GM18909 (cell line): Measurements from ENCODE around the gene WAS.
"Not testable (repeated sequence)": the region's sequence is repeated elsewhere in the genome, so short reads cannot be mapped to it uniquely, and the experiment has no call there.

Source experiments
- ATAC-seq: cut with Tn5 transposase; IDR thresholded peaks from one replicate; pipeline ENCODE4 v1.9.1; 2021; ENCODE audit warnings: mild to moderate bottlenecking; ENCODE audit not compliant: unreplicated experiment, poor library complexity

Gene WAS

DNA sequence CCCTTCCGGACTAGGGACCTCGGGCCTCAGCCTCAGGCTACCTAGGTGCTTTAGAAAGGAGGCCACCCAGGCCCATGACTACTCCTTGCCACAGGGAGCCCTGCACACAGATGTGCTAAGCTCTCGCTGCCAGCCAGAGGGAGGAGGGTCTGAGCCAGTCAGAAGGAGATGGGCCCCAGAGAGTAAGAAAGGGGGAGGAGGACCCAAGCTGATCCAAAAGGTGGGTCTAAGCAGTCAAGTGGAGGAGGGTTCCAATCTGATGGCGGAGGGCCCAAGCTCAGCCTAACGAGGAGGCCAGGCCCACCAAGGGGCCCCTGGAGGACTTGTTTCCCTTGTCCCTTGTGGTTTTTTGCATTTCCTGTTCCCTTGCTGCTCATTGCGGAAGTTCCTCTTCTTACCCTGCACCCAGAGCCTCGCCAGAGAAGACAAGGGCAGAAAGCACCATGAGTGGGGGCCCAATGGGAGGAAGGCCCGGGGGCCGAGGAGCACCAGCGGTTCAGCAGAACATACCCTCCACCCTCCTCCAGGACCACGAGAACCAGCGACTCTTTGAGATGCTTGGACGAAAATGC, at the start of gene WAS:
TSS of gene WAS (plus strand) at position 389 of the 572 bp plus-strand sequence. CDS start at position 444, 55 bp downstream.
- ATAC-seq: peak; percentile 77

DNA sequence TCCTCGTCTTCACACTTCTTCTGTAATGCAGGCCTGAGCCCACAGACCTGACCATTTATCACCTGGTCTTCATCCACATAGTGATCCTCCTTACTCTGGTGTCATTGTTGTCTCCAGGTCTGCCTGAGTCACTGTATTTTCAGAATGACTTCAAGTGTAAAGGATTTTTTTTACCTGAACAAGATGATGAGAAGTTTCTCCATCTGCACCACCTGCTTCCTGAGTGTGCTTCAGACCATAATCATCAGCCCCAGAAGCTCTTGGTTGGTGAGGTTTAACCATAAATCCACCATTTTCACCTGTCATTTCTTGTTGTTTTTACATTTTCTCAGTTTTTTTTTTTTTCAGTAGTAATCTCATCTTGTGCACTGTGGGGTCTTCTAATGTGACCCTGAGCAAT, 47.3 kb upstream of the WAS start:
- no peak for ATAC-seq

DNA sequence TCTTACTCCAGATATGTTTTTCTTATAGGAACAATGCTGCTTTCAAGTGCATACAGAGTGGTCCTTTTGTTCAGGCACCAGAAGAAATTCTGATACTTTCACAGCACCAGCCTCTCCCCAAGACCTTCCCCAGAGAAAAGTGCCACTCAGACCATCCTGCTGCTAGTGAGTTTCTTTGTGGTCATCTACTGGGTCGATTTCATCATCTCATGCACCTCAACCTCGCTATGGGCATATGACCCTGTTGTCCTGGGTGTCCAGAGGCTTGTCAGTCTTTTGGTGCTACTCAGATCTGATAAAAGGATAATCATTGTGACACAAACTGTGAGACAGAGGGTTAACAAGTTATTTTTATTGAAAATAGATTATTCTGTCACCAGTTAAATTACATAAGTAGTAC, 46.8 kb upstream of the WAS start:
- ATAC-seq: no peak

DNA sequence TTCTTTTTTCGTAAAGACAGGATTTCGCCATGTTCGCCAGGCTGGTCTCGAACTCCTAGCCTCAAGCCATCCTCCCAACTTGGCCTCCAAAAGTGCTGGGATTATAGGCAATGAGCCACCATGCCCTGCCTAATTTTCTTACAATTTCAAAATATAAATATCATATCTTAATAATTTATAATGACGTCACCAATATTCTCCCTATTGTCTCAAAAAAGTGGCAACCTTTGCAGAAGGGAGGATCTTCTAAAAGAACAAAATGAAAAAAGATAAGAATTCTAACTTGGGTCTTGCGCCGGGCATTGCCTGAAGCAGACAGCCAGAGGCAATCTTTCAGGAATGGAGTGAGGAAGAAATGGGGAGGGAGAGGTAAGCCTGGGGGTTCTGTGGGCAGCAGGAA, 37.9 kb upstream of the WAS start:
- ATAC-seq: no peak

DNA sequence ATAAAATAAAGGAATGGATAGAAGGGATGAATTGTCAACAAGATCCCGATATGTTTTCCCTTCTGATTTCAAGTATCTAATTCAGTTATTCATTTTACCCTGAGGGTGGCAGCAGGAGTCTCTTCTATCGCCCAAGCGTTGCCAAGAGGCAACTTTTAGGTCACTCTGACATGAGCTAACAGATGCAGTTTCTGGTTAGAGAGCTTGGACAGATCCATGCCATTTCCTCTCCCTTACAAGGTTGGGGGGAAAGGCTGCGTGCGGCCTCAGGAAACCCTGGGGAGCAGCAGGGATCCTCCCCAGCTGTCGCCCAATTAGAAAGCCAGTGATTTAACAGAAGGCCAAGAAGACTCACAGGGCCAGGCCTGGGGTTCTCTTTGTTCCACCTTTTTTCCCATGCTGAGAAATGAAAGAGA, 35.3 kb upstream of the WAS start:
- ATAC-seq: no peak

DNA sequence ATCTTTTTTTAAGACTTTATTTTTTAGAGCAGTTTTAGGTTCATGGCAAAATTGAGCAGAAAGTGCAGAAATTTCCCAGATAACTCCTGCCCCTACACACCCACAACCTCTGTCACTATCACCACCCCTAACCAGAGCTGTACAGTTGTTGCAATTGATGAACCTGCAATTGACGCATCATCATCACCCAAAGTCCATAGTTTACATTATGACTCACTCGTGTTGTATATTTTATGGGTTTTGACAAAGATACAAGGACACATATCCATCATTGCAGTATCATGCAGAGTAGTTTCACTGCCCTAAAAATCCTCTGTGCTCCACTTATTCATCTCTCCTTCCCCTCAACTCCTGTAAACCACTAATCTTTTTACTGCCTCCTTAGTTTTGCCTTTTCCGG, 34.5 kb upstream of the WAS start:
- no peak for ATAC-seq

DNA sequence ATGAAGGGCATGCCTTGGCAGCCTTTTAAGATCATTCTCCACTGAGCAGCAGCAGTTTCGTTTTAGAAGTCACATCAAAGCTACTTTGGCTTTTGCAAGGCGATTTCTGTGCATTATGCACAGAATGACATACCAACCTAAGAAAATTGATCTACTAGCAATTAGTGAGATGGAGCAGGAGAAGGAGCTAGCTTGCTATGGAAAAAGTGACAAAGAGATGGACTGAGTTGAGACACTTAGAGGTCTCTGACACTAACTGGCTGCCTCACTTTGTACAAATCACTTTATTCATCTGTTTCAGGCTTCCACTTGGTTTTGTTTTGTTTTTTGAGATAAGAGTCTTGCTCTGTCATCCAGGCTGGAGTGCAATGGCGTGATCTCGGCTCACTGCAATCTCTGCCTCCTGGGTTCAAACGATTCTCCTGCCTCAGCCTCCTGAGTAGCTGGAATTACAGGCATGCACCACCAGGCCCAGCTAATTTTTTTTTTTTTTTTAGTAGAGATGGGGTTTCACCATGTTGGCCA, 31.5 kb upstream of the WAS start:
- ATAC-seq: not testable (repeated sequence)

DNA sequence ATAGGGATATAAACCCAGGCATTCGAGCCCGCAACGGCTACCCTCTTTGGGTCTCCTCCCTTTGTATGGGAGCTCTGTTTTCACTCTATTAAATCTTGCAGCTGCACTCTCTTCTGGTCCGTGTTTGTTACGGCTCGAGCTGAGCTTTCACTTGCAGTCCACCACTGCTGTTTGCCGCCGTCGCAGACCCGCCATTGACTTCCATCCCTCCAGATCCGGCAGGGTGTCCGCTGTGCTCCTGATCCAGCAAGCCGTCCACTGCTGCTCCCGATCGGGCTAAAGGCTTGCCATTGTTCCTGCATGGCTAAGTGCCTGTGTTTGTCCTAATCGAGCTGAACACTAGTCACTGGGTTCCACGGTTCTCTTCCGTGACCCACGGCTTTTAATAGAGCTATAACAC, 28.9 kb upstream of the WAS start:
- not testable (repeated sequence) for ATAC-seq

DNA sequence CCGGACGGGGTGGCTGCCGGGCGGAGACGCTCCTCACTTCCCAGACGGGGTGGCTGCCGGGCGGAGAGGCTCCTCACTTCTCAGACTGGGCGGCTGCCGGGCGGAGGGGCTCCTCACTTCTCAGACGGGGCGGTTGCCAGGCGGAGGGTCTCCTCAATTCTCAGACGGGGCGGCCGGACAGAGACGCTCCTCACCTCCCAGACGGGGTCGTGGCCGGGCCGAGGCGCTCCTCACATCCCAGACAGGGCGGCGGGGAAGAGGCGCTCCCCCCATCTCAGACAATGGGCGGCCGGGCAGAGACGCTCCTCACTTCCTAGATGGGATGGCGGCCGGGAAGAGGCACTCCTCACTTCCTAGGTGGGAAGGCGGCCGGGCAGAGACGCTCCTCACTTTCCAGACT, 23.9 kb upstream of the WAS start:
- ATAC-seq: not testable (repeated sequence)

DNA sequence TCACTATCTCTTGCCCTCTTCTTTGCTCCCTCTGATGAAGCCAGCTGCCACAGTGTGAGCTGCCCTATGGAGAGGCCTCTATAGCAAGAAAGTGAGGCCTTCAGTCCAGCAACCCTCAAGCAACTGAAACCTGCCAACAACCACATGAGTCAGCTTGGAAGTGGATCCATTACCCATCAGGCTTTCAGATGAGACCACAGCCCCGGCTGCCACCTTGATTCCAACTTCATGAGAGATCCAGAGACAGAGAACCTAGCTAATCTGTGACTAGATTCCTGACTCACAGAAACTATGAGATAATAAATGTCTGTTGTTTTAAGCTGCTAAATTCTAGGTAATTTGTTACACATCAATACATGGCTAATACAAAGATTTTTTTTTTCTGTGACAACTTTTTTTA, 20.4 kb upstream of the WAS start:
- ATAC-seq: no peak

DNA sequence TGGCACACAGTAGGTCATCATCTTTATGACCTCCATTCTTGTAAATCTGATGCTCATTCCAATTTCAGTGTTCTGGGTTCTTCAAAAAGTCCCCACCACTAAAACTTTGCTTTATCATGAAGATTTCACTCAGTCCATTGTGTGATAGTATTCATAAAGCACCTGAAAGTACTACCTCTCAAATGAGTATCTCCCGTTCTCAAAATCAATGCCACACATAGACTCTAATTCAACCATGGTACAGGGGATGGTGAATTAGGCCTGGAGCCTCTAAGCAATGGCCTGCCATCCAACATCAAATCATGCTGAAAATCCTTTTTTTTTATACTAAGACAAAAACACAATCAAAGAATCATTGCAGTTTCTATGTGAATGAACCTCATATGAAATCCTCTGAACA, 19.4 kb upstream of the WAS start:
- ATAC-seq: no peak

DNA sequence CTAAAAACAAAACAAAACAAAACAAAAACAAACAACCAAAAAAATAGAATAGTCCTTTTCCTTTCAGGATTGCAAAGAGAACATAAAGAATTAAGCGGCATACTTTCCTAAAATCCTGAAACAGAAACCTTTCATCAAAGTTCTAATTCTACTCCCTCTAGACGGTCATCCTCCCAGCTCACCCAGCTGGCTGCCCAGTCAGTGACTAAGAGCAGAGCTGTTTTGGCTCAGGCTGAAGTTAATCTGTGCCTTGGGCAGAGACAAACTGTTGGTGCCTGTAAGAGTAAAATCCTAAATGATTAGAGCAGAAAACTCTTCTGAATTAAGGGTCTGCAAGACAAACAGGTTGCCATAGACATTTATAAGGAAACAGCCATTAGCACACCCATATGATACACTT, 17.6 kb upstream of the WAS start:
- ATAC-seq: no peak

DNA sequence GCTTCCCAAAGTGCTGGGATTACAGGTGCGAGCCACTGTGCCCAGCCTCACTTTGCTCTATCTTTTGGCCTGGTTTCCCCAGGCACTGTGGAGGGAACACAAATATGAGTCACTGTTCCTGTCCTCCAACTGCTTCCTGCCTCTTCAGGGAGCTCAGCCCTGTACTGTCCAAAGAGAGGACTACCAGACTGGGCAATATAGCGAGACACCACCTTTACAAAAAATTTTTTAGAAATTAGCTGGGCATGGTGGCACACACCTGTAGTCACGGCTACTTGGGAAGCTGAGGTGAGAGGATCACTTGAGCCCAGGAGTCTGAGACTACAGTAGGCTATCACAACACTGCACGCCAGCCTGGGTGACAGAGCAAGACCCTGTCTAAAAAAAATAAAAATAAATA, 16.9 kb upstream of the WAS start:
- no peak for ATAC-seq

DNA sequence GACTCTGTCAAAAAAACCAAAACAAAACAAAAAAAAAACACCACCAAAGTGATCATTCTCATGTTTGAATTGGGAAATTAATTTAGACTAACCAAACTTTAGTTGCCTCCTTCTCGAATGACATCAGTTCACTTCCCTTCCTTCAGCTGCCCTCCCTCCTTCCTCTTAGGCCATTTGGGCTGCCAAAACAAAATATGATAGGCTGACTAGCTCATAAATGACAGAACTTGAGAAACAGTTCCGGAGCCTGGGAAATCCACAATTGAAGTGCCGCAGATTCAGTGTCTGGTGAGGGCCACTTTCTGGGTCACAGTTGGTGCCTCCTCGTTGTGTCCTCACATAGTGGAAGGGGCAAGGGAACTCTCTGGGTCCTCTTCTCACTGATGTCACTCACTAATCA, 16.1 kb upstream of the WAS start:
- no peak for ATAC-seq

DNA sequence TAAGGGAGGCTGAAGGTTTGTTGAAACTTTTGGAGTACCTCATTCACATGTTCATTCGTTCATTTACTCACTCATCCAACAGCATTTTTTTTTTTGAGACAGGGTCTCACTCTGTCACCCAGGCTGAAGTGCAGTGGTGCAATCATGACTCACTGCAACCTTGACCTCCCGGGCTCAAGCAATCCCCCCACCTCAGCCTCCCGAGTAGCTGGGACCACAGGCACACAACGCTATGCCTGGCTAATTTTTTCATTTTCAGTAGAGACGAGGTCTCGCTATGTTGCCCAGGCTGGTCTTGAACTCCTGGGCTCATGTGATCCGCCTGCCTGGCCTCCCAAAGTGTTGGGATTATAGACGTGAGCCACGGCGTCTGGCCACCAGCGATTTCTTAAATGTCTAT, 15.4 kb upstream of the WAS start:
- not testable (repeated sequence) for ATAC-seq

DNA sequence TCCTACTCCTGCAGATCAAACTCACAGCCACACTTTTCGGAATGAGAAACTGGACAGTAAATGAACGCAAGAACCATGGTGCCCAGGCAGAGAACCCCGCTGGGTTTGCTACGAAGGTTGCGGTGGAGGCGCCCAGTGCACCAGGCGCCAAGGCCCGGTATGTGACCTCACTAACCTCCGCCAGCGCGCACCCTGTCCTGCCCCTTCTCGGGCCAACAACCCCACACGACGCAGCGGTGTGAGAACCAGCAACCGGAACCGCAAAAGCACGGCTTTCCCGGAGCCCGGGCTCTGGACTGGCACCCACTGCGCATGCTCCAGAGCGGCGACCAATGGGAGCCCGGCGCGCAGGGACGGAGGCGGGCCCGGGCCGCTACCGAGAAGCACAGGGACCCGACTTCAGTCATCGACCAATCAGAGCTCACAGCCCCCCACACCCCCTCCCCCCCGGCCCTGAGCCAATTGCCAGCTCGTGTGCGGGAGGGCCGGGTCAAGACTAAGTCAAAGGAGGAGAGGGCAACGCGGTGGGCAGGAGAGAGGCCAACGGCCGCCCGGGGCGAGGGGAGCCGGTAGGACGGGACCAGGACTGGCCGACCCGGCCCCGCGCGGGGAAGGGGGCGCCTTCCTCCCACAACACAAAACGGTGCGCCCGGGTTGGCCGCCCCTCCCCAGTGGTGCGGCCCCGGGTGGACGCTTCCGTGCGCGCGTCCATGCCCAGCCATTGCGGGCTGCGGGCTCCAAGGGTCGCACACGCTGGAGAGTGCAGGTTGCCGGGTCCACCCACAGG, 7.3 kb upstream of the WAS start:
- peak; percentile 89 for ATAC-seq

DNA sequence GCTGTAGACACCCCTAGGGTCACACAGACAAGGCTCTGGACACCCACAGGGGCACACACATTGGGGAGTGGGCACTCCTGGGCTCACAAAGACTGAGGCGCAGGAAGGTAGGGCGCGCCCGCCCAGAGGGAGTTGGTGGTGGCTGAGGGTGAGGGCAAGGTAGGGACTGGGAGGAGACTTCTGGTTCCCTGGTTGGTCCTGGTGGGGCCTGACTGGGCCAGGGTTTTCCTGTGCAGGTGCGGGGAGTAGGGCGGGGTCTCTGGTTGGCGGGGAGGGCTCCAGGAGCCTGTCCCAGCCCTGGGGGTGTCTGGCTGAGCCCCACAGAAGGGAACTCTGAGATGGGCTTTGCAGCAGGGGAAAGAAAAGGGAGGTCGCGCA, 6.7 kb upstream of the WAS start:
- ATAC-seq: peak; percentile 16

DNA sequence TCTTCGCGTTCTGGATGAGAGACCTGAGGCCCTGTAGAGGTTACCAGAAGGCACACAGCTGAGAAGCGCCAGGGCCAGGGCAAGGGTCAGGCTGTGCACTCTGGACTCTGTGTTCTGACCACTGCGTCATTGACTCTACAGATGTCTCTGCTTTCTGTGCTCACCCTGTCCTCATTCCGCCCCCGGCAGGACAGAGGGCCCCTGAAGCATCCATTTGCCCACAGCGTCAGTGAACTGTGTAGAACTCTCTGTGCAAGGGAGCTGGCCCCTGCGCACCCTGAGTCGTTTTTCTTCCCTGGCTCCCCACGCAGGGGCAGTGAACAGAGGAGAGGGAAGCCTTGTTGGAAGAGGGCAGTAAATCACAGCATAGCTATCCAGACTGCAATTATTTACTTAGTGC, 6.1 kb upstream of the WAS start:
- ATAC-seq: no peak

DNA sequence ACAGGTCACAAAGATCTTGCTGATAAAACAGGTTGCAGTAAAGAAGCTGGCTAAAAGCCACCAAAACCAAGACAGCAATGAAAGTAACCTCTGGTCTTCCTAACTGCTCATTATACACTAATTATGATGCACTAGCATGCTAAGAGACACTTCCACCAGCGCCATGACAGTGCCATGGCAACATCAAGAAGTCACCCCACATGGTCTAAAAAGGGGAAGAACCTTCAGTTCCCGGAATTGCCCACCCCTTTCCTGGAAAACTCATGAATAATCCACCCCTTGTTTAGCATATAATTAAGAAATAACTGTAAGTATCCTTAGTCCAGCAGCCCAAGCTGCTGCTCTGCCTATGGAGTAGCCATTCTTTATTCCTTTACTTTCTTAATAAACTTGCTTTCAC, 3.1 kb upstream of the WAS start:
- ATAC-seq: not testable (repeated sequence)

DNA sequence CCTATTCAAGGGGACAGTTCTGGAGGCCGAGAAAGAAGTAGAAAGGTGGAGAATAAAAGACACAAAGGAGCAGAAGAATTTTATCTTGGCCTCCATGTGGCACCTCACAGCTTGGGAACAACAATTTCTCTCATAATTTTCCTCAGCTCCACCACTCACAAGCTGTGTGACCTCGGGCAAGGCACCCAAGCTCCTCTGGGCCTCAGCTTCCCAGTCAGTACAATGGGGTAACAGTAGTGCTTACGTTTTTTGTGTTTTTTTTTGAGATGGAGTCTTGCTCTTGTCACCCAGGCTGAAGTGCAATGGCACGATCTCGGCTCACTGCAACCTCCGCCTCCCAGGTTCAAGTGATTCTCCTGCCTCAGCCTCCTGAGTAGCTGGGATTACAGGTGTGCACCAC, 2.7 kb upstream of the WAS start:
- ATAC-seq: not testable (repeated sequence)

DNA sequence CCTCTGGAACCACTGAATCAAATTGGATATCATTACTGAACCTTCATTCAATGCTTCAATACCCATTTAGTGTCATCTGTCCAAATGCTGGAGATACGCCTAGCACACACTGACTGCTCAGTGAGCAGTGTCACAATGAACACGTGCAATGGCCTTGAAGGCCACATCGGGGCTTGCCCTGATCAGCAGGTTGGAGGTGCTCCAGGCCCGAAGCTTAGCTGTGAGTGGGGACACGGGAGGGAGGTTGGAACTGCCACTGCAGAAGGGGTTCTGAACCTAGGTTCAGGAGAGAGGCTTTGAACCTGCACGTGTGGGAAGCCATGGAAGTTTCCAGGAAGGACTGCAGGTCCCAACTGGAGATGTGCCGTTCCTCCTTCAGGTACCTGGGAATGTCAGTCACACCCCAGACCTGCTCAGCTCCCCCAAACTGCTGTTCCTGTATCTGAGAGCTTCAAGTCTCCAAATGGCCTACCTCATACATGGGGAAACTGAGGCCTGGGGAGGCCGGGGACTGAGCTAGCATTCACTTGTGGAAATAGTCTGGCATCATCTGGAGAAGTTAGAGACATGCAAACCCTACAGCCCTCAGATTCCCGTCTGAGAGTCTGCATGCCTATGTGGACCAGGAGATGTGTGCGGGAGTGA, 1.9 kb upstream of the WAS start:
- ATAC-seq: no peak
